Gastroesophageal sphincter (tissue), 4 donors: Measurements from ENCODE around the gene FGB. TPM values are rescaled to one million over a fixed set of nuclear protein-coding genes. Genes with fewer than 3 reads are reported as not detected.
A peak's percentile ranks its signal among the peaks of the same experiment; 100 is the strongest.

ENCODE experiments used
- ATAC-seq: fragments of 150-250 bp; one replicate; pipeline ENCODE4 v1.9.1; 2016; ENCODE audit warnings: mild to moderate bottlenecking, moderate library complexity
- H3K27ac ChIP-seq, 4 donors: fragments of 200-600 bp; sonication (generic) in 3 of 4; 1 replicate in 3 of 4; 2 replicates in 1 of 4; pipeline ENCODE4 v1.5.1; 2016 to 2019
- H3K27me3 ChIP-seq: fragments of 200-600 bp; sonication (generic); one replicate; pipeline ENCODE4 v1.5.1; 2019
- H3K36me3 ChIP-seq, 2 donors: fragments of 200-600 bp; sonication (generic); one replicate each; pipeline ENCODE4 v1.5.1; 2019; ENCODE audit warnings: control low read depth in 1 of 2
- H3K4me1 ChIP-seq, 3 donors: fragments of 200-600 bp; sonication (generic); 1 replicate in 2 of 3; 2 replicates in 1 of 3; pipeline ENCODE4 v1.5.1; 2016 to 2019; ENCODE audit warnings: control low read depth in 2 of 3
- H3K4me3 ChIP-seq, 2 donors: fragments of 200-600 bp; sonication (generic); one replicate each; pipeline ENCODE4 v1.5.1; 2019; ENCODE audit warnings: mild to moderate bottlenecking in 1 of 2, moderate library complexity in 1 of 2
- H3K9me3 ChIP-seq, 3 donors: fragments of 200-600 bp; sonication (generic); one replicate each; pipeline ENCODE4 v1.5.1; 2017 to 2019; ENCODE audit warnings: control low read depth in 2 of 3
- EP300 ChIP-seq: sonication (generic); formaldehyde crosslinking; IDR thresholded peaks from one replicate; pipeline ENCODE4 v1.6.1; 2017; ENCODE audit warnings: antibody characterized with exemption, mild to moderate bottlenecking
- POLR2A ChIP-seq, 2 donors: fragments of 450-650 bp; IDR thresholded peaks; one replicate each; pipeline ENCODE4 v1.6.1; 2017; ENCODE audit warnings: antibody characterized with exemption in 2 of 2, mild to moderate bottlenecking in 2 of 2, moderate library complexity in 1 of 2
- POLR2AphosphoS5 ChIP-seq: sonication (generic); formaldehyde crosslinking; IDR thresholded peaks from one replicate; pipeline ENCODE4 v1.6.1; 2017; ENCODE audit warnings: antibody characterized with exemption
- WGBS, 2 donors: methylation state at CpG; one replicate each; pipeline ENCODE4 v1.1.5; 2018; ENCODE audit warnings: low coverage in 1 of 2; 5-methylcytosine and 5-hydroxymethylcytosine counted together
- total RNA-seq, 4 donors: library from RNA; depleted of rRNA; stranded (reverse); fragments of >200 nt; gene quantifications; one replicate each; pipeline ENCODE4 v1.1.0, GENCODE V29; 2016
- TF ChIP-seq, protein P1 (sequence below), 4 experiments: fragments of 200-600 bp in 2 of 4; fragments of 450-650 bp in 2 of 4; sonication (generic) in 1 of 4; IDR thresholded peaks; one replicate each; pipeline ENCODE4 v1.5.1; 2017 to 2019; ENCODE audit warnings: antibody characterized with exemption in 4 of 4, mild to moderate bottlenecking in 2 of 4, moderate library complexity in 2 of 4

FGB gene
- total RNA-seq, 4 donors from 2014 or later, result 1.7 TPM; not detected in 3

GRCh38 chr4:154559141-154559493, 3.7 kb upstream of the FGB start:
- no peak for ATAC-seq
- 60% methylated on average over 1 of the region's 1 CpG; no CpG with 5 or more reads in 1 of the 2 donors for whole genome bisulfite sequencing, 2 donors
- TF ChIP-seq POLR2A (IDR thresholded peaks at IDR 0.05), result no peak
- TF ChIP-seq POLR2AphosphoS5, result no peak
- no peak for TF ChIP-seq EP300
- TF ChIP-seq, protein P1, sequence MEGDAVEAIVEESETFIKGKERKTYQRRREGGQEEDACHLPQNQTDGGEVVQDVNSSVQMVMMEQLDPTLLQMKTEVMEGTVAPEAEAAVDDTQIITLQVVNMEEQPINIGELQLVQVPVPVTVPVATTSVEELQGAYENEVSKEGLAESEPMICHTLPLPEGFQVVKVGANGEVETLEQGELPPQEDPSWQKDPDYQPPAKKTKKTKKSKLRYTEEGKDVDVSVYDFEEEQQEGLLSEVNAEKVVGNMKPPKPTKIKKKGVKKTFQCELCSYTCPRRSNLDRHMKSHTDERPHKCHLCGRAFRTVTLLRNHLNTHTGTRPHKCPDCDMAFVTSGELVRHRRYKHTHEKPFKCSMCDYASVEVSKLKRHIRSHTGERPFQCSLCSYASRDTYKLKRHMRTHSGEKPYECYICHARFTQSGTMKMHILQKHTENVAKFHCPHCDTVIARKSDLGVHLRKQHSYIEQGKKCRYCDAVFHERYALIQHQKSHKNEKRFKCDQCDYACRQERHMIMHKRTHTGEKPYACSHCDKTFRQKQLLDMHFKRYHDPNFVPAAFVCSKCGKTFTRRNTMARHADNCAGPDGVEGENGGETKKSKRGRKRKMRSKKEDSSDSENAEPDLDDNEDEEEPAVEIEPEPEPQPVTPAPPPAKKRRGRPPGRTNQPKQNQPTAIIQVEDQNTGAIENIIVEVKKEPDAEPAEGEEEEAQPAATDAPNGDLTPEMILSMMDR (IDR thresholded peaks at IDR 0.05), result no peak

GRCh38 chr4:154559494-154560418, 3.1 kb upstream of the FGB start:
- no peak overlapping the region for H3K4me3 ChIP-seq
- H3K9me3 ChIP-seq, result no peaks in the 10 kb centered on the region
- ATAC-seq, result no peak
- H3K4me1 ChIP-seq, result no peaks in the 10 kb centered on the region
- H3K27ac ChIP-seq, result no peak overlapping the region
- H3K36me3 ChIP-seq, result no peaks in the 10 kb centered on the region
- WGBS, 2 donors, result 56 to 68% methylated on average over 6 to 9 of the region's 9 CpGs
- TF ChIP-seq POLR2AphosphoS5, result no peak
- TF ChIP-seq, protein P1 (IDR thresholded peaks at IDR 0.05), result peak in 1 of 4 experiments; percentile 36
- no peaks in the 10 kb centered on the region for H3K27me3 ChIP-seq

More at GRCh38 chr4:154559141-154559493, 3.7 kb upstream of the FGB start:
- Histone ChIP-seq H3K27ac (no peak overlapping the region), H3K36me3 (no peaks in the 10 kb centered on the region), H3K9me3 (no peaks in the 10 kb centered on the region), H3K27me3 (no peaks in the 10 kb centered on the region), H3K4me1 (no peaks in the 10 kb centered on the region), H3K4me3 (no peak overlapping the region)

GRCh38 chr4:154560419-154560801, 2.4 kb upstream of the FGB start:
- no peak for ATAC-seq
- no peaks in the 10 kb centered on the region for H3K27me3 ChIP-seq
- no peaks in the 10 kb centered on the region for H3K36me3 ChIP-seq
- no peak overlapping the region for H3K27ac ChIP-seq
- no peak overlapping the region for H3K4me3 ChIP-seq
- no peaks in the 10 kb centered on the region for H3K4me1 ChIP-seq
- no peak for TF ChIP-seq EP300
- TF ChIP-seq, protein P1 (IDR thresholded peaks at IDR 0.05), result no peak
- TF ChIP-seq POLR2A (IDR thresholded peaks at IDR 0.05), result no peak
- TF ChIP-seq POLR2AphosphoS5, result no peak
- 100% methylated on average over 1 of the region's 1 CpG for WGBS, 2 donors
- no peaks in the 10 kb centered on the region for H3K9me3 ChIP-seq

- no peak overlapping the region for H3K27ac ChIP-seq
- H3K4me3 ChIP-seq, result no peak overlapping the region
- TF ChIP-seq POLR2A (IDR thresholded peaks at IDR 0.05) (no peak), POLR2AphosphoS5 (no peak), EP300 (no peak)
- TF ChIP-seq, protein P1 (IDR thresholded peaks at IDR 0.05), result no peak
- H3K4me1 ChIP-seq, result no peaks in the 10 kb centered on the region
- no peaks in the 10 kb centered on the region for H3K36me3 ChIP-seq
- H3K27me3 ChIP-seq, result no peaks in the 10 kb centered on the region
- H3K9me3 ChIP-seq, result no peaks in the 10 kb centered on the region
- WGBS, 2 donors, result 33 to 60% methylated on average over 4 of the region's 4 CpGs
- no peak for ATAC-seq
Measured at GRCh38 chr4:154560824-154561231, 2.0 kb upstream of the FGB start.

DNA sequence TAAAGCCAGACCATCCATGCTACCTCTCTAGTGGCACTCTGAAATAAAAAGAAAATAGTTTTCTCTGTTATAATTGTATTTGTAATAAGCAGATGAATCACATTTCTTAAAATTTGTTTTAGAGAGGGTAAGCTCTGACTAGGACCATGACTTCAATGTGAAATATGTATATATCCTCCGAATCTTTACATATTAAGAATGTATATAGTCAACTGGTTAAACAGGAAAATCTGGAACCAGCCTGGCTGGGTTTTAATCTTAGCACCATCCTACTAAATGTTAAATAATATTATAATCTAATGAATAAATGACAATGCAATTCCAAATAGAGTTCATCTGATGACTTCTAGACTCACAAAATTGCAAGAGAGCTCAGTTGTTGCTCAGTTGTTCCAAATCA, 1.5 kb downstream of the FGB start:
- Histone ChIP-seq H3K27me3 (no peaks in the 10 kb centered on the region), H3K27ac (no peak overlapping the region), H3K4me1 (no peaks in the 10 kb centered on the region), H3K9me3 (no peaks in the 10 kb centered on the region), H3K4me3 (no peak overlapping the region), H3K36me3 (no peaks in the 10 kb centered on the region)
- TF ChIP-seq POLR2AphosphoS5 (no peak), POLR2A (IDR thresholded peaks at IDR 0.05) (no peak), EP300 (no peak)
- TF ChIP-seq, protein P1 (IDR thresholded peaks at IDR 0.05), result no peak
- 69 to 90% methylated on average over 1 of the region's 1 CpG for WGBS, 2 donors
- no peak for ATAC-seq
